GM12878 (cell line): ENCODE data around the gene SNAPIN. TPM values are rescaled to one million over a fixed set of nuclear protein-coding genes. Genes with fewer than 3 reads are reported as not detected.
A peak's percentile ranks its signal among the peaks of the same experiment; 100 is the strongest.

Experiments
- ATAC-seq: fragments of 200-7000 bp; cut with Tn5 transposase; 3 replicates; pipeline ENCODE4 v1.9.1; 2020; ENCODE audit warnings: mild to moderate bottlenecking, moderate library complexity
- BruUV-seq: library from RNA; stranded (reverse); fragments of 400-500 nt; replicated peaks from 2 replicates; lab custom pipeline; 2021; lab: Mats Ljungman, UMichigan
- CTCF ChIA-PET: fragments of 300-600 bp; sonication (Branson Sonifier 250); formaldehyde crosslinking; extraction: SDS; loops from one replicate; lab custom pipeline; 2021; ENCODE audit warnings: inconsistent platforms; lab: Yijun Ruan, JAX
- POLR2A ChIA-PET: fragments of 350-600 bp; formaldehyde crosslinking; extraction: SDS; loops from one replicate; lab custom pipeline; 2021; ENCODE audit warnings: inconsistent platforms; lab: Charles Lee
- RAD21 ChIA-PET: fragments of 300-600 bp; sonication (Branson Sonifier 250); formaldehyde crosslinking; loops from one replicate; lab custom pipeline; 2023; ENCODE audit warnings: antibody characterized with exemption; ENCODE audit not compliant: unreplicated experiment; lab: Charles Lee
- SMC1A ChIA-PET: fragments of 300-600 bp; sonication (Branson Sonifier 250); formaldehyde crosslinking; loops from one replicate; lab custom pipeline; 2023; ENCODE audit not compliant: unreplicated experiment, uncharacterized antibody; lab: Charles Lee
- DNase-seq: peaks from one replicate; pipeline ENCODE4 v3.0.0-alpha.2; 2011; ENCODE audit warnings: low read depth, low spot score
- FAIRE-seq: peaks from 3 replicates; lab custom pipeline; 2011; peaks lifted over from hg19 to GRCh38; lab: Jason Lieb, UNC
- H2AFZ ChIP-seq: 2 replicates; pipeline ENCODE4 v1.6.0; 2011; ENCODE audit warnings: low read depth, low read length, control low read depth; ENCODE audit not compliant: control insufficient read depth
- H3K27ac ChIP-seq: 2 replicates; pipeline ENCODE4 v1.5.1; 2011; ENCODE audit warnings: control low read depth; ENCODE audit not compliant: control insufficient read depth, insufficient read depth
- H3K27me3 ChIP-seq, 2 experiments: replicated peaks in 1 of 2; 2 replicates each; pipeline versions ENCODE4 v1.6.0 to v1.6.1; 2011; ENCODE audit warnings: low read length in 1 of 2; ENCODE audit not compliant: control insufficient read depth in 2 of 2, insufficient read depth in 2 of 2
- H3K36me3 ChIP-seq, 2 experiments: 2 replicates each; pipeline ENCODE4 v1.5.1; 2011; ENCODE audit warnings: low read length in 1 of 2; ENCODE audit not compliant: control insufficient read depth in 2 of 2, insufficient read depth in 2 of 2
- H3K4me1 ChIP-seq: 2 replicates; pipeline ENCODE4 v1.6.1; 2011; ENCODE audit warnings: mild to moderate bottlenecking, low read length, moderate library complexity, mixed read lengths; ENCODE audit not compliant: control insufficient read depth, insufficient read depth
- H3K4me2 ChIP-seq: 2 replicates; pipeline ENCODE4 v1.6.0; 2011; ENCODE audit warnings: control low read depth; ENCODE audit not compliant: control insufficient read depth, insufficient read depth
- H3K4me3 ChIP-seq: fragments of 200-600 bp; sonication (generic); 2 replicates; pipeline ENCODE4 v1.5.1; 2016
- H3K79me2 ChIP-seq: 2 replicates; pipeline ENCODE4 v1.6.0; 2011; ENCODE audit warnings: low read length; ENCODE audit not compliant: control insufficient read depth, insufficient read depth
- H3K9ac ChIP-seq: 2 replicates; pipeline ENCODE4 v1.8.0; 2011; ENCODE audit warnings: low read length, control low read depth, mixed read lengths; ENCODE audit not compliant: control insufficient read depth, insufficient read depth
- H3K9me3 ChIP-seq: replicated peaks from 3 replicates; pipeline ENCODE4 v1.5.1; 2011; ENCODE audit warnings: mild to moderate bottlenecking, low read length; ENCODE audit not compliant: control insufficient read depth, insufficient read depth
- H4K20me1 ChIP-seq: 2 replicates; pipeline ENCODE4 v1.6.0; 2011; ENCODE audit not compliant: control insufficient read depth, insufficient read depth
- EZH2 ChIP-seq: IDR thresholded peaks from 2 replicates; pipeline ENCODE4 v1.6.1; 2012; ENCODE audit warnings: low read depth, mild to moderate bottlenecking, control low read depth, inconsistent platforms, low read length, borderline replicate concordance; ENCODE audit not compliant: control insufficient read depth
- JUND ChIP-seq: IDR thresholded peaks from 2 replicates; pipeline ENCODE4 v1.6.1; 2012; ENCODE audit warnings: low read depth, mild to moderate bottlenecking, low read length, improper control_type of control experiment, moderate library complexity
- MXI1 ChIP-seq: fragments of 150-350 bp; IDR thresholded peaks from 2 replicates; pipeline ENCODE4 v1.6.1; 2011; ENCODE audit warnings: low read depth, mild to moderate bottlenecking, inconsistent platforms, low read length, improper control_type of control experiment
- NFXL1 ChIP-seq: fragments of 450-650 bp; IDR thresholded peaks from 2 replicates; pipeline ENCODE4 v1.6.1; 2017; ENCODE audit warnings: antibody characterized with exemption, mild to moderate bottlenecking, borderline replicate concordance
- SMARCA5 ChIP-seq: fragments of 450-650 bp; IDR thresholded peaks from 2 replicates; pipeline ENCODE4 v1.6.1; 2017; ENCODE audit warnings: mild to moderate bottlenecking
- YBX1 ChIP-seq: fragments of 450-650 bp; IDR thresholded peaks from 2 replicates; pipeline ENCODE4 v1.6.1; 2016; ENCODE audit warnings: antibody characterized with exemption
- WGBS: methylation state at CpG from one replicate; pipeline ENCODE4 v1.1.6; 2016; ENCODE audit warnings: low lambda C conversion rate; ENCODE audit not compliant: insufficient replicate concordance, insufficient coverage; ENCODE audit errors: missing lambda C conversion rate; 5-methylcytosine and 5-hydroxymethylcytosine counted together
- in situ Hi-C: fragments of 300-500 bp; cut with MboI; formaldehyde crosslinking; loops from 9 replicates; pipeline ENCODE4 v1.14.3; 2018; ENCODE audit warnings: mixed read lengths
- intact Hi-C: fragments of 100-400 bp; cut with micrococcal nuclease; formaldehyde crosslinking; loops from one replicate; pipeline ENCODE4 v1.14.2; 2022; ENCODE audit not compliant: unreplicated experiment
- polyA plus RNA-seq, 11 experiments: library from polyadenylated mRNA; depleted of rRNA in 4 of 11; unstranded in 6 of 11; stranded (reverse) in 5 of 11; fragments of >200 nt; fragmentation: Nextera tagmentation in 4 of 11; fragmentation: Illumina TruSeq in 1 of 11; extraction: Ambion mirVana in 4 of 11; extraction: Trizol in 1 of 11; gene quantifications; 1 replicate in 1 of 11; 2 replicates in 10 of 11; pipeline versions ENCODE4 v1.2.1 to v1.2.3, GENCODE V29; 2011 to 2016; ENCODE audit warnings: inconsistent platforms in 2 of 11, missing spikeins in 2 of 11, low read depth in 1 of 11
- total RNA-seq, 4 experiments: library from RNA; depleted of rRNA in 3 of 4; stranded (reverse); fragments of >200 nt in 3 of 4; fragmentation: Illumina TruSeq in 1 of 4; extraction: Trizol in 1 of 4; gene quantifications; 2 replicates each; pipeline versions ENCODE4 v1.2.1 to v1.2.3, GENCODE V29; 2013 to 2021
- TF ChIP-seq, protein P1 (sequence below): fragments of 450-650 bp; IDR thresholded peaks from 2 replicates; pipeline ENCODE4 v1.6.1; 2018; ENCODE audit warnings: borderline replicate concordance, mild to moderate bottlenecking; ENCODE audit not compliant: partially characterized antibody

SNAPIN gene
- total and polyA plus RNA-seq, 10 of the 15 experiments (the other 5 are each of a cell fraction or from before 2014, with no cell fraction given) = 12.4 to 78.1 (median 38.6) TPM

DNA sequence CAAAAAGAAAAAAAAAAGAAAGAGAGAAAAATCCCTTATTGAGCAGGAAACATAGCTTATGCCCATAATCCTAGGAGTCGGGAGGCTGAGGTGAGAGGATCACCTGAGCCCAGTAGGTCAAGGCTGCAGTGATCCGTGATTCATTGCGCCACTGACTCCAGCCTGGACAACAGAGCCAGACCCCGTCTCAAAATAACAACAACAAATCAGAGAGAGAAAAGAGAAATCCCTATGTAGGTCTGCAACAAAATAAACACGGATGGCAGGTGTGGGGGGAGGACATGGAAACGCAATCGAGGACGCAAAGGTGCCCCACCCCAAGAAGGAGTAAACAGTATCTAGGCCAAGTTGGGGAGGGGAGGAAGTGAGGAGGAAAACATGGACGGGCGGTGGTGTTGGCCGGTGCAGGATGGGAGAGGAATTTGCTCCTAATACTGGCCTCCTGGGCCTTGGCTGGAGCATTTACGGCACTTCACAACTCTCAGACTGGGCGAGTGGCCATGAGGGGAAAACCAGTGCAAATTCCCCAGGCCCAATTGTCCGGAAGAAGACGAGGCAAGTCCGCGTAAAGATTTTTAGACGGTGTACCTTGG, 25.2 kb upstream of the SNAPIN start:
- H3K9me3 ChIP-seq = no peaks in the 10 kb centered on the region
- H3K9ac ChIP-seq = no peak overlapping the region; the same call in 1 of the 2 replicates
- peaks cover 1 to 23% of the 10 kb centered on the region in 2 experiments; a peak in 3 of 4 replicates for H3K36me3 ChIP-seq
- 86% methylated on average over 18 of the region's 18 CpGs for WGBS
- H3K79me2 ChIP-seq = peaks cover 31% of the 10 kb centered on the region
- ChIA-PET POLR2A (interaction anchor here (0.5 to 2.4 kb wide), 21 partner anchors 10 to 313 kb away, joined by 3 to 35 read pairs (median 4); partner anchors contain the start of genes INTS3 and S100A6), CTCF (interaction anchor here (1.0 to 3.0 kb wide), 9 partner anchors 9 to 67 kb away, joined by 3 to 25 read pairs (median 6); partner anchors contain the start of gene ILF2), SMC1A (interaction anchor here (0.6 to 3.0 kb wide), 14 partner anchors 11 to 355 kb away, joined by 3 to 29 read pairs (median 4); partner anchors contain the start of gene INTS3), RAD21 (interaction anchor here (0.6 to 3.1 kb wide), 15 partner anchors 10 to 371 kb away, joined by 3 to 13 read pairs (median 4); partner anchors contain the start of genes INTS3, JTB, RAB13 and S100A6)
- DNase-seq (no peak), ATAC-seq (peak; percentile 13), FAIRE-seq (no peak)
- H2AFZ ChIP-seq = peak overlapping the region; percentile 51
- TF ChIP-seq SMARCA5 = peak; percentile 22; the same call in 1 of the 2 replicates
- TF ChIP-seq NFXL1 = no peak
- no peak for TF ChIP-seq YBX1
- no peak for TF ChIP-seq JUND
- no peak for TF ChIP-seq EZH2
- no peak for TF ChIP-seq MXI1
- TF ChIP-seq, protein P1, sequence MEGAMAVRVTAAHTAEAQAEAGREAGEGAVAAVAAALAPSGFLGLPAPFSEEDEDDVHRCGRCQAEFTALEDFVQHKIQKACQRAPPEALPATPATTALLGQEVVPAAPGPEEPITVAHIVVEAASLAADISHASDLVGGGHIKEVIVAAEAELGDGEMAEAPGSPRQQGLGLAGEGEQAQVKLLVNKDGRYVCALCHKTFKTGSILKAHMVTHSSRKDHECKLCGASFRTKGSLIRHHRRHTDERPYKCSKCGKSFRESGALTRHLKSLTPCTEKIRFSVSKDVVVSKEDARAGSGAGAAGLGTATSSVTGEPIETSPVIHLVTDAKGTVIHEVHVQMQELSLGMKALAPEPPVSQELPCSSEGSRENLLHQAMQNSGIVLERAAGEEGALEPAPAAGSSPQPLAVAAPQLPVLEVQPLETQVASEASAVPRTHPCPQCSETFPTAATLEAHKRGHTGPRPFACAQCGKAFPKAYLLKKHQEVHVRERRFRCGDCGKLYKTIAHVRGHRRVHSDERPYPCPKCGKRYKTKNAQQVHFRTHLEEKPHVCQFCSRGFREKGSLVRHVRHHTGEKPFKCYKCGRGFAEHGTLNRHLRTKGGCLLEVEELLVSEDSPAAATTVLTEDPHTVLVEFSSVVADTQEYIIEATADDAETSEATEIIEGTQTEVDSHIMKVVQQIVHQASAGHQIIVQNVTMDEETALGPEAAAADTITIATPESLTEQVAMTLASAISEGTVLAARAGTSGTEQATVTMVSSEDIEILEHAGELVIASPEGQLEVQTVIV = peak; percentile 23
- no TSS peak for BruUV-seq
- H3K4me2 ChIP-seq = peak overlapping the region; percentile 90
- in situ Hi-C loops = no loop called here
- H3K27ac ChIP-seq = peak overlapping the region; percentile 98
- H3K4me1 ChIP-seq = peaks cover 6% of the 10 kb centered on the region
- intact Hi-C loops = no loop called here
- no peaks in the 10 kb centered on the region for H3K27me3 ChIP-seq
- H3K4me3 ChIP-seq = peak overlapping the region; percentile 45; the same call in 1 of the 2 replicates
- no peaks in the 10 kb centered on the region for H4K20me1 ChIP-seq
